ENCODE results near the gene HSD17B12. TPM values are rescaled to one million over a fixed set of nuclear protein-coding genes. Genes with fewer than 3 reads are reported as not detected.
A peak's percentile ranks its signal among the peaks of the same experiment; 100 is the strongest.

Gene HSD17B12
- total and polyA plus RNA-seq, 2 of the 13 experiments (the other 11 are each of a cell fraction or from before 2014, with no cell fraction given): 50.3 to 117 TPM

DNA sequence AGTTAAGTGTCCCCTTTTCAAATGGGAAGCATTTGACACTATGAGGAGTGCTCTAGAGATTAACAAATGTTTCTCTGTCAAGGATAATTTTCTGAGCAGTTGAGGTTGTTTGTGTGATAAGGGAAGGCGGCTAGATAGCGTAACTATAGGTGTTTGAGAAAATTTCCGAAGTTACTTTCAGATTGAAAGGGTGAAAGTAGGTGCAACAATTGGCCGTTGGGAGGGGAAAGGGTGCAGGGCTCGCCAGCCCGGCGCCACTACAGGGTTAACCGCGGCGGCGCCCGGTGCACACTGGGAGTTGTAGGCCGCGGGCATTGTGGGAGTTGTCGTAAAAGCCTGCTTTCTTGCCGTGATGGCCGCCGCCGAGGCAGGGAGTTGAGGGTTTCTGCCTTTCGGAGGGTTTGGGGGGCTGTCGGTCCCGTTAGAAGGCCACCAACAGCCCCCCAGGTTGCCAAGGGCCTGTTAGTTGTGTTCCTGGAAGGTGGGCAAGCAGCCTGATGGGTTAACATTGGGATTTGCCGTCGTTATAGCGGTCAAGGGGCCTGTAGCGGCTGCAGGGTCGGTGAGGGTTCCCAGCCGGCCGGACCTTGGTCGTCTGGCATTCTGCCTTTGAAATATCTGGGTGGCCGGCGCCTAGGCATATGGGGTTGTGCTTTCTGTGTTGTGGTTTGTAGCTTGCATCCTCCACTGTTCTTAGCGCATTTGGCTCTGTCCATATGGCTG, 36.5 kb upstream of the HSD17B12 start (continued):
- TF ChIP-seq MZF1 (CRISPR knock-in tag; IDR thresholded peaks at IDR 0.05; ENCODE audit: borderline replicate concordance): no peak
- no peak for TF ChIP-seq BRCA1 (CRISPR knock-in tag; IDR thresholded peaks at IDR 0.05)
- peak; percentile 69; the same call in 1 of the 2 replicates for TF ChIP-seq ZNF607 (CRISPR knock-in tag; IDR thresholded peaks at IDR 0.05; ENCODE audit: borderline replicate concordance)
- TF ChIP-seq, protein P1, sequence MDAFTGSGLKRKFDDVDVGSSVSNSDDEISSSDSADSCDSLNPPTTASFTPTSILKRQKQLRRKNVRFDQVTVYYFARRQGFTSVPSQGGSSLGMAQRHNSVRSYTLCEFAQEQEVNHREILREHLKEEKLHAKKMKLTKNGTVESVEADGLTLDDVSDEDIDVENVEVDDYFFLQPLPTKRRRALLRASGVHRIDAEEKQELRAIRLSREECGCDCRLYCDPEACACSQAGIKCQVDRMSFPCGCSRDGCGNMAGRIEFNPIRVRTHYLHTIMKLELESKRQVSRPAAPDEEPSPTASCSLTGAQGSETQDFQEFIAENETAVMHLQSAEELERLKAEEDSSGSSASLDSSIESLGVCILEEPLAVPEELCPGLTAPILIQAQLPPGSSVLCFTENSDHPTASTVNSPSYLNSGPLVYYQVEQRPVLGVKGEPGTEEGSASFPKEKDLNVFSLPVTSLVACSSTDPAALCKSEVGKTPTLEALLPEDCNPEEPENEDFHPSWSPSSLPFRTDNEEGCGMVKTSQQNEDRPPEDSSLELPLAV (CRISPR knock-in tag; conservative IDR thresholded peaks at IDR 0.05; ENCODE audit: low read depth): no peak
- no peak for TF ChIP-seq FOXP1 (IDR thresholded peaks at IDR 0.05)
- TF ChIP-seq FOXP1 (CRISPR knock-in tag; IDR thresholded peaks at IDR 0.05): no peak
- peak; percentile 80; the same call in 1 of the 2 replicates for TF ChIP-seq ZFP36L1 (CRISPR knock-in tag; IDR thresholded peaks at IDR 0.05)
- TF ChIP-seq NKX3-1 (CRISPR knock-in tag; IDR thresholded peaks at IDR 0.05): no peak
- no peak for TF ChIP-seq MXI1 (IDR thresholded peaks at IDR 0.05; ENCODE audit: borderline replicate concordance, low read depth, low read length)
- no peak; the same call in 1 of the 2 replicates for TF ChIP-seq ZKSCAN8 (CRISPR knock-in tag; IDR thresholded peaks at IDR 0.05; ENCODE audit: borderline replicate concordance)
- TF ChIP-seq PRDM15 (CRISPR knock-in tag; IDR thresholded peaks at IDR 0.05): no peak
- no peak for TF ChIP-seq TMF1 (CRISPR knock-in tag; IDR thresholded peaks at IDR 0.05; ENCODE audit: low read depth)
- TF ChIP-seq ZNF678 (CRISPR knock-in tag; IDR thresholded peaks at IDR 0.05): no peak
- TF ChIP-seq TRIM24 (CRISPR knock-in tag; IDR thresholded peaks at IDR 0.05): no peak
- no peak for TF ChIP-seq GZF1 (CRISPR knock-in tag; IDR thresholded peaks at IDR 0.05)
- TF ChIP-seq ISL2 (CRISPR knock-in tag; IDR thresholded peaks at IDR 0.05): no peak
- TF ChIP-seq ZNF256 (CRISPR knock-in tag; conservative IDR thresholded peaks at IDR 0.05): no peak
- no peak for TF ChIP-seq CHD4 (IDR thresholded peaks at IDR 0.05; ENCODE audit: borderline replicate concordance, low read length)
- TF ChIP-seq, protein P2, sequence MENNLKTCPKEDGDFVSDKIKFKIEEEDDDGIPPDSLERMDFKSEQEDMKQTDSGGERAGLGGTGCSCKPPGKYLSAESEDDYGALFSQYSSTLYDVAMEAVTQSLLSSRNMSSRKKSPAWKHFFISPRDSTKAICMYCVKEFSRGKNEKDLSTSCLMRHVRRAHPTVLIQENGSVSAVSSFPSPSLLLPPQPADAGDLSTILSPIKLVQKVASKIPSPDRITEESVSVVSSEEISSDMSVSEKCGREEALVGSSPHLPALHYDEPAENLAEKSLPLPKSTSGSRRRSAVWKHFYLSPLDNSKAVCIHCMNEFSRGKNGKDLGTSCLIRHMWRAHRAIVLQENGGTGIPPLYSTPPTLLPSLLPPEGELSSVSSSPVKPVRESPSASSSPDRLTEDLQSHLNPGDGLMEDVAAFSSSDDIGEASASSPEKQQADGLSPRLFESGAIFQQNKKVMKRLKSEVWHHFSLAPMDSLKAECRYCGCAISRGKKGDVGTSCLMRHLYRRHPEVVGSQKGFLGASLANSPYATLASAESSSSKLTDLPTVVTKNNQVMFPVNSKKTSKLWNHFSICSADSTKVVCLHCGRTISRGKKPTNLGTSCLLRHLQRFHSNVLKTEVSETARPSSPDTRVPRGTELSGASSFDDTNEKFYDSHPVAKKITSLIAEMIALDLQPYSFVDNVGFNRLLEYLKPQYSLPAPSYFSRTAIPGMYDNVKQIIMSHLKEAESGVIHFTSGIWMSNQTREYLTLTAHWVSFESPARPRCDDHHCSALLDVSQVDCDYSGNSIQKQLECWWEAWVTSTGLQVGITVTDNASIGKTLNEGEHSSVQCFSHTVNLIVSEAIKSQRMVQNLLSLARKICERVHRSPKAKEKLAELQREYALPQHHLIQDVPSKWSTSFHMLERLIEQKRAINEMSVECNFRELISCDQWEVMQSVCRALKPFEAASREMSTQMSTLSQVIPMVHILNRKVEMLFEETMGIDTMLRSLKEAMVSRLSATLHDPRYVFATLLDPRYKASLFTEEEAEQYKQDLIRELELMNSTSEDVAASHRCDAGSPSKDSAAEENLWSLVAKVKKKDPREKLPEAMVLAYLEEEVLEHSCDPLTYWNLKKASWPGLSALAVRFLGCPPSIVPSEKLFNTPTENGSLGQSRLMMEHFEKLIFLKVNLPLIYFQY (CRISPR knock-in tag; IDR thresholded peaks at IDR 0.05; ENCODE audit: borderline replicate concordance): 0 out of 2 replicates have a peak, but pooled peaks have one; percentile 25
- TF ChIP-seq ZSCAN9 (CRISPR knock-in tag; IDR thresholded peaks at IDR 0.05; ENCODE audit: borderline replicate concordance): no peak
